Ishikawa (cell line): ENCODE data around the gene TNFSF12.
A peak's percentile ranks its signal among the peaks of the same experiment; 100 is the strongest.

Experiments used
- CEBPB ChIP-seq: IDR thresholded peaks from 2 replicates; pipeline ENCODE4 v1.6.1; 2012
- CREB1 ChIP-seq: IDR thresholded peaks from 2 replicates; pipeline ENCODE4 v1.6.1; 2012; ENCODE audit warnings: low read depth
- EGR1 ChIP-seq: IDR thresholded peaks from 2 replicates; pipeline ENCODE4 v1.6.1; 2012
- EP300 ChIP-seq: IDR thresholded peaks from 2 replicates; pipeline ENCODE4 v1.6.1; 2012; ENCODE audit warnings: borderline replicate concordance
- FOXM1 ChIP-seq: IDR thresholded peaks from 2 replicates; pipeline ENCODE4 v1.6.1; 2012; ENCODE audit warnings: low read depth, borderline replicate concordance
- NFIC ChIP-seq: IDR thresholded peaks from 2 replicates; pipeline ENCODE4 v1.6.1; 2012
- RAD21 ChIP-seq: IDR thresholded peaks from 2 replicates; pipeline ENCODE4 v1.6.1; 2012; ENCODE audit warnings: low read depth
- TAF1 ChIP-seq: IDR thresholded peaks from 2 replicates; pipeline ENCODE4 v1.6.1; 2012; ENCODE audit warnings: low read depth, mild to moderate bottlenecking
- TCF12 ChIP-seq: IDR thresholded peaks from 2 replicates; pipeline ENCODE4 v1.6.1; 2012; ENCODE audit warnings: low read depth
- TEAD4 ChIP-seq: IDR thresholded peaks from 2 replicates; pipeline ENCODE4 v1.6.1; 2012
- USF1 ChIP-seq: IDR thresholded peaks from 2 replicates; pipeline ENCODE4 v1.6.1; 2012
- YY1 ChIP-seq: IDR thresholded peaks from 2 replicates; pipeline ENCODE4 v1.6.1; 2012; ENCODE audit warnings: low read depth
- ZBTB7A ChIP-seq: IDR thresholded peaks from 2 replicates; pipeline ENCODE4 v1.6.1; 2012; ENCODE audit warnings: low read depth
- TF ChIP-seq, protein P1 (sequence below): IDR thresholded peaks from 2 replicates; pipeline ENCODE4 v1.6.1; 2012
- TF ChIP-seq, protein P2 (sequence below): IDR thresholded peaks from 2 replicates; pipeline ENCODE4 v1.6.1; 2012; ENCODE audit warnings: low read depth, mild to moderate bottlenecking

TNFSF12 gene

DNA sequence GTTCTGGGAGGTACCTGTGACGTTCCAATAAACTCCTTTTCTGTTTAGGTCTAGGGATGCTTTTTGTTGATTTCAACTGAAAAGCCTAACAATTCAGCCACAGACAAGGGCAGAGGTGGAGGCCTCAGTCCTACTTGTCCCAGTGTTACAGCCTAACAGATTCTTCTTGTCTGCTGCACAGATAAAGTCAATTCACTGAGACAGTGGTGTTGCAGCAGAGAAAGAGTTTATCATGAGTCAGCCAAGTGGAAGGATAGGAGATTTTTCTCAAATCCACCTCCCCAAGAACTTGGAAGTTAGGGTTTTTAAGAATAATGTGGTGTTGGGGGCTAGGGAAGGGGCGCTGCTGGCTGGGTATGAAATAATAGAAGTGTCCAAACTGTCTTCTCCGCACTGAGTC is 10.8 kb upstream of the TNFSF12 start:
- TF ChIP-seq YY1 (no peak), EGR1 (no peak), TAF1 (no peak), ZBTB7A (no peak), TCF12 (no peak), TEAD4 (no peak), FOXM1 (no peak), NFIC (no peak)
- TF ChIP-seq, protein P1, sequence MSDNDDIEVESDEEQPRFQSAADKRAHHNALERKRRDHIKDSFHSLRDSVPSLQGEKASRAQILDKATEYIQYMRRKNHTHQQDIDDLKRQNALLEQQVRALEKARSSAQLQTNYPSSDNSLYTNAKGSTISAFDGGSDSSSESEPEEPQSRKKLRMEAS, result no peak

- no peak for TF ChIP-seq CEBPB
- TF ChIP-seq USF1, result no peak
- TF ChIP-seq NFIC, result no peak
- TF ChIP-seq, protein P2, sequence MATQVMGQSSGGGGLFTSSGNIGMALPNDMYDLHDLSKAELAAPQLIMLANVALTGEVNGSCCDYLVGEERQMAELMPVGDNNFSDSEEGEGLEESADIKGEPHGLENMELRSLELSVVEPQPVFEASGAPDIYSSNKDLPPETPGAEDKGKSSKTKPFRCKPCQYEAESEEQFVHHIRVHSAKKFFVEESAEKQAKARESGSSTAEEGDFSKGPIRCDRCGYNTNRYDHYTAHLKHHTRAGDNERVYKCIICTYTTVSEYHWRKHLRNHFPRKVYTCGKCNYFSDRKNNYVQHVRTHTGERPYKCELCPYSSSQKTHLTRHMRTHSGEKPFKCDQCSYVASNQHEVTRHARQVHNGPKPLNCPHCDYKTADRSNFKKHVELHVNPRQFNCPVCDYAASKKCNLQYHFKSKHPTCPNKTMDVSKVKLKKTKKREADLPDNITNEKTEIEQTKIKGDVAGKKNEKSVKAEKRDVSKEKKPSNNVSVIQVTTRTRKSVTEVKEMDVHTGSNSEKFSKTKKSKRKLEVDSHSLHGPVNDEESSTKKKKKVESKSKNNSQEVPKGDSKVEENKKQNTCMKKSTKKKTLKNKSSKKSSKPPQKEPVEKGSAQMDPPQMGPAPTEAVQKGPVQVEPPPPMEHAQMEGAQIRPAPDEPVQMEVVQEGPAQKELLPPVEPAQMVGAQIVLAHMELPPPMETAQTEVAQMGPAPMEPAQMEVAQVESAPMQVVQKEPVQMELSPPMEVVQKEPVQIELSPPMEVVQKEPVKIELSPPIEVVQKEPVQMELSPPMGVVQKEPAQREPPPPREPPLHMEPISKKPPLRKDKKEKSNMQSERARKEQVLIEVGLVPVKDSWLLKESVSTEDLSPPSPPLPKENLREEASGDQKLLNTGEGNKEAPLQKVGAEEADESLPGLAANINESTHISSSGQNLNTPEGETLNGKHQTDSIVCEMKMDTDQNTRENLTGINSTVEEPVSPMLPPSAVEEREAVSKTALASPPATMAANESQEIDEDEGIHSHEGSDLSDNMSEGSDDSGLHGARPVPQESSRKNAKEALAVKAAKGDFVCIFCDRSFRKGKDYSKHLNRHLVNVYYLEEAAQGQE, result no peak
- no peak for TF ChIP-seq ZBTB7A
- no peak for TF ChIP-seq TEAD4
- no peak for TF ChIP-seq FOXM1
- no peak for TF ChIP-seq YY1
- no peak for TF ChIP-seq RAD21
- TF ChIP-seq CREB1, result no peak
Observed at GRCh38 chr17:7538891-7539545, 9.8 kb upstream of the TNFSF12 start.

DNA sequence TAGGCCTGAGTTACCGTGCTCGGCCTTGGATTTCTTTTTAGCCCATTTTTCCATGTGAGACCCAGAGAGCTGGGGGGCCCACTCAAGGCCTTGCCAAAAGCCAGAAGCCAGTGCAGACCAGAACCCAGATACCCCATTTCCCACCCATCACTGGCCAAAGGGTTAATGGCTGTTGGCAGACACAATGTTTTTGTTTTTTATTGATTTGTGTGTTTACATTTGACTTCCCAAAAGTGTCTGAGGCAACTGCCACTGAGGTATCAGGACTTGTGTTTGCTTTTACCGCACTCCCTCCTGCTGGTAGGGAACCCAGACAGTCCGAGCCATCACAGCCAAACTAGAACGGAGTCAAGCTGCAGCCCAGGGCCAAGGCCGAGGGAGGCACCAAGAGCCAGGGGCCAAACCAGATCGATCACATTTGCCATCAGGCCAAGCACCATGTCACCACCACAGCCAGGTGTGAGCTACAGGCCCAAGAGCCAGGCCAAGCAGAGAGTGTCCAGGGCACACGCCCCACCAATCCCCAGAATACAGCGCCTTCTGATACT is 7.7 kb upstream of the TNFSF12 start:
- TF ChIP-seq CEBPB, result no peak
- TF ChIP-seq, protein P2, result no peak
- TF ChIP-seq EGR1, result no peak
- TF ChIP-seq NFIC, result no peak
- TF ChIP-seq FOXM1, result no peak
- no peak for TF ChIP-seq USF1
- TF ChIP-seq YY1, result no peak
- TF ChIP-seq ZBTB7A, result no peak
- TF ChIP-seq TEAD4, result no peak
- TF ChIP-seq CREB1, result no peak
- no peak for TF ChIP-seq TCF12
- TF ChIP-seq, protein P1, result no peak
- no peak for TF ChIP-seq EP300
- TF ChIP-seq RAD21, result no peak
- no peak for TF ChIP-seq TAF1

DNA sequence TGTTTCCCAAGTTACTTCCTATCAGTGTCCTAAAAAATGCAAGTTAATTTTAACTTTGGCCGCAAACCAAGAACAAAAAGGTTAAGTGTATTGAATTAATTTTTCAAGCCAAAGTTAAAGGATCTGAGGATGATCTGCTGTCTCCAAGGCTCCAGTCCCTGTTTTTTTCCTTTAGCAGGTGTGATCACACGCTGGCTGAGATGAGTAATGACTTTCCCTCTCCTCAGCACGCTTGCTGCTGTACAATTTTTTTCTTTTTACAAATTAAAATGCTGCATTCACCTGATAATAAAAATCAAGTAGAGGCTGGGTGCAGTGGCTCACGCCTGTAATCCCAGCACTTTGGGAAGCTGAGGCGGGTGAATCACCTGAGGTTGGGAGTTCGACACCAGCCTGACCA is 3.9 kb upstream of the TNFSF12 start:
- TF ChIP-seq USF1 (no peak), NFIC (no peak), CEBPB (no peak), EGR1 (no peak), TAF1 (no peak), CREB1 (no peak), TEAD4 (no peak), EP300 (no peak), RAD21 (no peak), FOXM1 (no peak), TCF12 (no peak)
- TF ChIP-seq, protein P1, result no peak

- TF ChIP-seq USF1 (no peak), EGR1 (peak; percentile 79), RAD21 (no peak)
Observed at GRCh38 chr17:7549401-7550055, 670 bp downstream of the TNFSF12 start.
